Stimulated activated CD4-positive, alpha-beta T cell treated with anti-CD3 and anti-CD28 coated beads, Interleukin-12 subunit alpha, Interleukin-12 subunit beta, amount 100 ng/mL, for 24 hours (primary cell): Measurements from ENCODE around the gene S100A13.
"Not testable (repeated sequence)": the region's sequence is repeated elsewhere in the genome, so short reads cannot be mapped to it uniquely, and the experiment has no call there.

Source experiments
- DNase-seq, 2 experiments: peaks; one replicate each; pipeline ENCODE4 v3.0.0-alpha.2; 2020; ENCODE audit warnings: low read depth in 2 of 2

The S100A13 gene

GRCh38 chr1:153648000-153648643 lies 20.8 kb upstream of the S100A13 start:
- no peak for DNase-seq

- no peak for DNase-seq
These were observed 20.0 kb upstream of the S100A13 start for GRCh38 chr1:153647346-153647714.

DNA sequence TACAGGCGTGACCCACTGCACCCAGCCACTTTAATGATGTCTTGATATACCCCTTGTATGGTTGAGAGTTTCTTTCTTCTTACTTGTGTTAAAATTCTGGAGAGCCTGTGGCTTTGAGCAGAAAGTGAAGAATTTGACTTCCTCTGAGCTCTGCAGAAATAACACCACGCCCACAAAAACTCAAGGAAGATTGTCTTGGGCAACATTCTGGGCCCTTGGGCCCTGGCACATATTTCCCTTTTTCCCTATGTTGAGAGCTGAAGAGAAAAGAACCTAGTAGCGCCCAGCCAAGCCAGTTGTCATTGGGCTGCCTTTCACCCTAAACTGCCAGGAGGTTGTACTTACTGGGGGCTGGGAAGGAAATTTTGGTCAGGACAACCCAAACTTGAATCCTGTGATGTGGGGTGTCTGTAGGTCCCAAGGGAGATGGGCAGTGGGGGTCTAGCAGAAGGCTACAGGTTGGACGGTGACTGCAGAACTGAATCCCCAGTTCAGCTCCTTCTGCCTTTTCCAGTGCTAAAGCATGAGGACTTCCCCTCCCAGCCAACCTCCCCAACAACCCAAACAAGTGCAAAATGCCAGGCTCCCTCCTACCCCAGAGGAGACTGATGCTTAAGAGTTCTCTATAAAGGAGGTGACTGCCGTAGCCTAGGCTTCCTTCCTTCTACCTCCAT lies 19.5 kb upstream of the S100A13 start:
- DNase-seq: no peak

GRCh38 chr1:153643816-153644215 lies 16.5 kb upstream of the S100A13 start:
- no peak for DNase-seq

DNA sequence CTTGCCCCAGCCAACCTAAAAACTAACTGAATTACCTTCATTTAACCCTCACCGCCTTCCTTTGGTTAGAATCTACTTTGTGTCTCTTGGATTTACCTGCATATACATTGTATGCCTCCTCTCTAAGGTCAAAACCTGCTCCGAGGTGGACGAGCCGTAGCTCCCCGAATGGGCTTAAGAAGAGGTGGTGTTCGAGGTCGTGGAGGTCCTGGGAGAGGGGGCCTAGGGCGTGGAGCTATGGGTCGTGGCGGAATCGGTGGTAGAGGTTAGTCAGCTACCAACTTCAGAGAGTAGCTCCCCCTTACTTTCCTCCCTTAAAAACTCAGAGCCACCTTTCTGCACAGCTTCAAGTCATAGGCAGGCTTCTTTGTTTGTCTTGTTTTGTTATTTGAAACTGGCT lies 15.8 kb upstream of the S100A13 start:
- no peak for DNase-seq

- no peak for DNase-seq
These were observed 14.9 kb upstream of the S100A13 start for GRCh38 chr1:153642161-153642560.

GRCh38 chr1:153640861-153641260 lies 13.6 kb upstream of the S100A13 start:
- DNase-seq: no peak

DNA sequence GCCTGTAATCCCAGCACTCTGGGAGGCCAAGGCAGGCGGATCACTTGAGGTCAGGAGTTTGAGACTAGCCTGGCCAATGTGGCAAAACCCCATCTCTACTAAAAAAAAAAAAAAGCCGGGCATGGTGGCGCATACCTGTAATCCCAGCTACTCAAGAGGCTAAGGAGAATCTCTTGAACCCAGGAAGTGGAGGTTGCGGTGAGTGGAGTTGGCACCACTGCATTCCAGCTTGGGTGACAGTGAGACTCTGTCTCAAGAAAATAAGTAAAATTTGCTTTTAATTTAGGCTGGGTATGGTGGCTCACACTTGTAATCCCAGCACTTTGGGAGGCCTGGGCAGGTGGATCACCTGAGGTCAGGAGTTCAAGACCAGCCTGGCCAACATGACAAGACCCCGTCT lies 12.9 kb upstream of the S100A13 start:
- not testable (repeated sequence) for DNase-seq

GRCh38 chr1:153639280-153639679 lies 12.0 kb upstream of the S100A13 start:
- DNase-seq: no peak

- no peak for DNase-seq
These were observed 11.0 kb upstream of the S100A13 start for GRCh38 chr1:153638261-153638660.

- no peak for DNase-seq
These were observed 9.0 kb upstream of the S100A13 start for GRCh38 chr1:153636312-153636711.

GRCh38 chr1:153635872-153636271 lies 8.6 kb upstream of the S100A13 start:
- DNase-seq: no peak

DNA sequence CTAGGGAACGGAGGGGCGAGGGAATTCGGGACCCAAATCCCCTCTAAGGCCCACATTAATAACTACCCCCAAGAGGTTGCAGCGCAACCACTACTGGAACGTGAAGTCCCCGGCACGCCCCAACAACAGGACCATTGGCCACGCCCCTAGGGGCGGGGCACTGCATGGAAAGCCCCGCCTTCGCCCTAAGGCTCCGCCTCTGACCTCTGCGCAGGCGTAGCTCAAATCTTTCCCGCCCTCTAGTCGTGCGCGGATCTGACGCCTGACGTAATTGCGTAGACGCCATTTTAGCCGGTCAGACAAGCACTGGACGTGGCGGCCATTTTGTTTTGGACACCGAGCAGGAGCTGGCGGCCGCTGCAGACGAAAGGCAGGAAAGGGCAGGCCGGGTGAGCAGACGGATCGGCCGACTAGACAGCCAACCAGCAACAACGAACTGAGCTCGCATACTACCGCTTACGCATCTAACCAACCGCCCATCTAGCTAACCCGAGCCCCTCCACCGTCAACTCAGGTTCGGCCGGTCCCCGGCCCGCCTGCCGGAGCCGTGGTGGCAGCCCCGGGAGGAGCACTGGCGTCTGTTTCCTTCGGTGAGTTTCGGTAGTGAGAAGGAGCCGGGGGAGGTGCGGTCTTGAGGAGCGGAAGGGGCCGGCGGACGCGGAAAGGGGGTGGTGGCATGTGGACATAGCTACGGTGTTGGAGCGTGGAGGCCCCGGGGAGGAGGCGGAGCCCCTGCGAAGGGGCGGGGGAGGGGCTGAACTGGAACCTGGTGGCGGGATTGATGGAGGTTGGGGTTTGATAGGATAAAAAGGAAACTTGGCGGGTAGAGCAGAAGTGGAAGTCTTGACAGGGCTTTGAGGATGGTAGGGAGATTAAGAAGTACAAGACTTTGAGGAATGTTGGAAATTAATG lies 6.7 kb upstream of the S100A13 start, which contains the start of gene CHTOP:
TSS of gene CHTOP (plus strand) at position 313 of the 912 bp plus-strand sequence. CDS start 2,523 bp downstream, outside the sequence.
- peak; percentile 95 to 96 for DNase-seq

GRCh38 chr1:153633161-153633753 lies 6.0 kb upstream of the S100A13 start:
- no peak for DNase-seq

- DNase-seq: no peak
These were observed 4.0 kb upstream of the S100A13 start for GRCh38 chr1:153631047-153632022.

- DNase-seq: no peak
These were observed 3.1 kb upstream of the S100A13 start for GRCh38 chr1:153630384-153630783.

GRCh38 chr1:153629971-153630370 lies 2.7 kb upstream of the S100A13 start:
- DNase-seq: no peak

DNA sequence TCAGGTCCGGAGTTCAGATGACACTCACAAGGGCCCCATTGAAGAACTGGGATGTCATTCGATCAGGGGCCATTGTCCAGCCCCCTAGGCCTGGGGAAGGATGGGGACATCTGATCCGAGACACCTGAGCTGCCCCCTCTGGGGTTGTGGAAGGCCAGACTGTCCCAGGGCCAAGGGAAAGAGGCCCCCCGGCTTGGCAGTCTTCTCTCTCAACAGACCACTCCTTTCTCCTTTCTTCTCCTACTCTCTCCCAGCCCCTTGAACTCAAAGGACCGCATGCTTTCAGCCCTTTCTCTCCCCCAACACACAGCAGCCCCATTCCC lies 2.0 kb upstream of the S100A13 start:
- DNase-seq: no peak

- DNase-seq: no peak
These were observed 1.5 kb upstream of the S100A13 start for GRCh38 chr1:153628638-153629342.
